Neutrophil (primary cell): ENCODE results near the gene SOCS1.

ENCODE experiments used
- H3K27ac ChIP-seq: fragments of 200-600 bp; sonication (generic); 2 replicates; pipeline ENCODE4 v1.5.1; 2016; ENCODE audit warnings: mild to moderate bottlenecking, moderate library complexity
- H3K27me3 ChIP-seq: fragments of 200-600 bp; sonication (generic); 2 replicates; pipeline ENCODE4 v1.6.0; 2016; ENCODE audit warnings: mild to moderate bottlenecking
- H3K36me3 ChIP-seq: fragments of 200-600 bp; sonication (generic); 2 replicates; pipeline ENCODE4 v1.5.1; 2017
- H3K4me1 ChIP-seq, 2 experiments: fragments of 200-600 bp in 1 of 2; sonication (generic) in 1 of 2; 1 replicate in 1 of 2; 2 replicates in 1 of 2; pipeline versions ENCODE4 v1.5.1 to v1.6.1; 2013 to 2016; ENCODE audit warnings: low read depth in 1 of 2, low read length in 1 of 2, mild to moderate bottlenecking in 1 of 2, moderate library complexity in 1 of 2; ENCODE audit not compliant: control insufficient read depth in 1 of 2, insufficient read depth in 1 of 2
- H3K4me3 ChIP-seq, 2 experiments: fragments of 200-600 bp in 1 of 2; sonication (generic) in 1 of 2; 1 replicate in 1 of 2; 2 replicates in 1 of 2; pipeline ENCODE4 v1.5.1; 2013 to 2016; ENCODE audit warnings: low read depth in 1 of 2, low read length in 1 of 2, mild to moderate bottlenecking in 1 of 2, moderate library complexity in 1 of 2
- H3K9me3 ChIP-seq: fragments of 200-600 bp; sonication (generic); 2 replicates; pipeline ENCODE4 v1.5.1; 2016
- CTCF ChIP-seq: fragments of 200-600 bp; sonication (generic); IDR thresholded peaks from 2 replicates; pipeline ENCODE4 v1.5.1; 2016; ENCODE audit warnings: antibody characterized with exemption

Gene SOCS1

GRCh38 chr16:11231367-11231970, 24.5 kb downstream of the SOCS1 start:
- Histone ChIP-seq H3K4me1 (peaks cover 18 to 22% of the 10 kb centered on the region in 2 experiments), H3K27me3 (peaks cover 10% of the 10 kb centered on the region), H3K36me3 (no peaks in the 10 kb centered on the region), H3K4me3 (no peak overlapping the region), H3K9me3 (no peaks in the 10 kb centered on the region), H3K27ac (no peak overlapping the region)
- no peak for TF ChIP-seq CTCF

DNA sequence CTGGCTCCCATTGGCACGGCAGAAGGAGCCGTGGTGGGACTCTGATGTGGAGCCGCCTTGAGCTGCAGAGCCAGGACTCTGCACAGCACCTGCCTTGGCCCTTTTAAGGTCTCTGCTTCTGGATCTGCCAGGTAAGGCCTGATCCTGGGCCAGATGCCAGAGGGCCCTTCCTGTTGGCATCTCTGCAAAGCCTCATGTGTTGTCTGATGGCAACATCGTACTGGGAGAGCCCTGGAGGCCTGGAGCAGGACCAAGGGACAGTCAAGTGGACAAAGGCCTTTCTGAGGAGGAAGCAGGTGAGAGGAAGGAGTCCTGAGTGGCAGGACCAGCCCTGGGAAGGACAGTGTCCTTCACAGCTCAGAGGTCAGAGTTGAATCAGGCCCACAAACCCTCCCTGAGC, 26.1 kb downstream of the SOCS1 start:
- peaks cover 9 to 13% of the 10 kb centered on the region in 2 experiments for H3K4me1 ChIP-seq
- TF ChIP-seq CTCF, result no peak
- H3K4me3 ChIP-seq, result no peak overlapping the region
- H3K27me3 ChIP-seq, result peaks cover 17% of the 10 kb centered on the region
- no peaks in the 10 kb centered on the region for H3K36me3 ChIP-seq
- no peak overlapping the region for H3K27ac ChIP-seq
- no peaks in the 10 kb centered on the region for H3K9me3 ChIP-seq

DNA sequence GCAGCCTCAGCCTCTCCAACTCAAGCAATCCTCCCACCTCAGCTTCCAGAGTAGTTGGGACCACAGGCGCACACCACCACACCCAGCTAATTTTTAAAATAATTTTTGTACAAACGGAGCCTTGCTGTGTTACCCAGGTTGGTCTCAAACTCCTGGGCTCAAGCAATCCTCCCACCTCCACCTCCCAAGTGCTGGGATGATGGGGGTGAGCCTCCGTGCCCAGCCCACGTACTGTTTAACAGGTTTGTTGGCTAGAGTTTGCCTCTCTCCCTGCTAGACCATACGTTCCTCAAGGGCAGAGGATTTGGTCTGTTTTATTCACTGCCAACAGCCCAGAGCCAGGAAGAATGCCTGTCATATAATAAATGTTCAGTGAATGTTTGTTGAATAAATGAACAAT, 26.6 kb downstream of the SOCS1 start:
- Histone ChIP-seq H3K27ac (no peak overlapping the region), H3K4me3 (no peak overlapping the region), H3K4me1 (peaks cover 6 to 10% of the 10 kb centered on the region in 2 experiments), H3K27me3 (peaks cover 22% of the 10 kb centered on the region), H3K9me3 (no peaks in the 10 kb centered on the region), H3K36me3 (no peaks in the 10 kb centered on the region)
- no peak for TF ChIP-seq CTCF

DNA sequence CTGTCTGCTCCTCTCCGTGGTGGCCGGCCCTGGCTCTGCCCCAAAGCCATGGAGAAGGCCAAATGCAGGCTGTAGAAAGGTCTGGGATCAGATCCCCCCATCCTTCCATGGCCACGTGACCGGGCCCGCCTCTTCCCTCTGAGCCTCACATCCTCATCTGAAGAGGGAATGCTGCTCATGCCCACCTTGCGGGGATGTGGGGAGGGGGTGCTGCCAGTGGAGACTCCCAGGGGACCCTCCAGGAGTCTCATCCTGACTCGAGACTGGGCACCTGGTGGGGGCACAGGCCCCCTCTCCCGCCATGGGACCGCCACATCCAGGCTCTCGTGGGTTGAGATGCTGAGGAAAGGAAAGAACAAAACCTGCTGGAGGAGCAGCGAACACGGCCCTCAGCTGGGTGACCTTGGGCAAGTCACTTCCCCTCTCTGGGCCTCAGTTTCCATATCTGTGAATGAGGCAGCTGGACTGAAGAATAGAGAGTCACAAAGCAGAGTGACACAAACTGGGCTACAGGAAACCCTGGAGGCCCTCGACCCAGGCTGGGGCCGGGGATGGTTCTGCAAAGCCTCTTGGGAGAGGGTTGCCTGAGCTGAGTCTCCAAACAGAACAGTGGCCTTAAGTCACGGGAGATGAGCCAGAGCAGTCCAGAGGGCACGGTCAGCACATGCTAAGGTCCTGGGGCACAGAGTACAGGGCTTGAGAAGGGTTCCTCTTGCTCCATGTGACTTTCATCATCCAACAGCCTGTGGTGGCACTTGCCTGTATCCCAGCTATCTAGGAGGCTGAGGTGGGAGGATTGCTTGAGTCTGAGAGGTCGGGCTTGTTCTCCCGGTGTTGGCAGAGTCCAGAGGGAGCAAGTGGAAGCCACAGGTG, 30.1 kb downstream of the SOCS1 start:
- H3K27me3 ChIP-seq, result peaks cover 26% of the 10 kb centered on the region
- peaks cover 3 to 5% of the 10 kb centered on the region in 2 experiments for H3K4me1 ChIP-seq
- no peak overlapping the region for H3K27ac ChIP-seq
- H3K9me3 ChIP-seq, result no peaks in the 10 kb centered on the region
- no peak for TF ChIP-seq CTCF
- H3K36me3 ChIP-seq, result no peaks in the 10 kb centered on the region
- H3K4me3 ChIP-seq, result no peak overlapping the region

DNA sequence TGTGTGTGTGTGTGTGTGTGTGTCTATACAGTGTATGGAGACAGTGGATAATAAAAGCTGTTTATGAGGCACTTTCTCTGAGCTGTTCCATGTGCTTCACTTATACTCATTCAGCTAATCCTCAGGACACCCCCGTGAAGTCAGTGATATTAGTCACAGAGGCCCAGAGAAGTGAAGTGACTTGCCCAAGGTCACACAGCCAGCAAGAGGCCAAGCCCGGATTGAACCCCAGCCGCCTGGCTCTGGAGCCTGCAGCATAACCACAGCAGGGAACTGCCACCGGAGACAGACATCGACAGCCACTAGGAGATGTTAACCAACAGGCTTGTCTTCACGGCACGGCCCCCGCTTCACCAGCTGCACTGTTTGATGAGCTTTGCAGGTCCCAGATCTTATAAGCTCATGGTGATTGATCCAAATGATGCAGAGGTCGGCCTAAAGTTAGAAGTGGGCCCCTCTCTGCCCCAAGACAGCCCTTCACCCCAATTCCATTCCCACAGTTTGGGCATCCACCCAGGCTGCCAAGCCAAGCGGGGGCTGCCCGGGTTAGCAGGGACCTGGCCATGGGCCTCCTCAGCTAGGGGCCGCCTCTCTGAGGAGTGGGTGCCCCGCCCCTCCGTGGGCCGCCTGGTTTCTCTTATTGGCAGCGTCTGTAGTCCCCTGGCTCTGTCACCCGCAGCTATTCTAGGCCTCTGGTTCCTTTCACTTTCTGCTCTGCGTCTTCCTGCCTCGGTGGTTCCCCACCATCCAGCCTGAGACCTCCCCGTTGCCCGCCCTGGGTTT, 30.9 kb downstream of the SOCS1 start:
- no peak for TF ChIP-seq CTCF
- Histone ChIP-seq H3K9me3 (no peaks in the 10 kb centered on the region), H3K27ac (no peak overlapping the region), H3K27me3 (peaks cover 26% of the 10 kb centered on the region), H3K36me3 (no peaks in the 10 kb centered on the region), H3K4me3 (no peak overlapping the region), H3K4me1 (peaks cover 3 to 5% of the 10 kb centered on the region in 2 experiments)
